GM08714 (cell line): Measurements from ENCODE around the gene CHP2.
"Not testable (repeated sequence)": the region's sequence is repeated elsewhere in the genome, so short reads cannot be mapped to it uniquely, and the experiment has no call there.

Experiments
- H3K4me3 ChIP-seq: fragments of 200-500 bp; sonication (Bioruptor generic); 2 replicates; pipeline ENCODE4 v1.5.1; 2014; ENCODE audit warnings: mild to moderate bottlenecking, low read length, inconsistent platforms
- ZNF274 ChIP-seq: IDR thresholded peaks from 2 replicates; pipeline ENCODE4 v1.6.1; 2012; ENCODE audit warnings: mild to moderate bottlenecking, low read depth, low read length

CHP2 gene

DNA sequence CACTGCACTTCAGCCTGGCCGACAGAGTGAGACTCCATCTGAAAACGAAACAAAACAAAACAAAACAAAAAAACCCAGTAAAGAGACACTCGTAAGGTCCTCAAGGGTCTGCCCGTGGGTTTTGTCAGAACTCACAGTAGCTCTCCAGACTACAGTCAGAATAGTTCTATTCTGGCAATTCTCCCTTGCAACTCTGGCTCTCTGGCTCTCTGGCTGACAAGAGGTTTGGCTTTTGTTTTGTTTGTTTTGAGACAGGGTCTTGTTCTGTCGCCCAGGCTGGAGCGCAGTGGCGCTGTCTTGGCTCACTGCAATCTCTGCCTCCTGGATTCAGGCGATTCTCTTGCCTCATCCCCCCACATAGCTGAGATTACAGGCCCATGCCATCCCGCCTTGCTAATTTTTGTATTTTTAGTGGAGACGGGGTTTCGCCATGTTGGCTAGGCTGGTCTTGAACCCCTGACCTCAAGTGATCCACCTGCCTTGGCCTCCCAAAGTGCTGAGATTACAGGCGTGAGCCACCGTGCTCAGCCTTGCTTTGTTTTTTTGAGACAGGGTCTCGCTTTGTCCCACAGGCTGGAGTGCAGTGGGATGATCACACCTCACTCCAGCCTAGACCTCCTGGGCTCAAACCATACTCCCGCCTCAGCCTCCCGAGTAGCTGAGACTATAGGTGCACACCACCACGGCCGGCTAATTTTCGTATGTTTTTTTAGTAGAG, 20.5 kb upstream of the CHP2 start:
- H3K4me3 ChIP-seq, result no peak overlapping the region
- no peak for TF ChIP-seq ZNF274

DNA sequence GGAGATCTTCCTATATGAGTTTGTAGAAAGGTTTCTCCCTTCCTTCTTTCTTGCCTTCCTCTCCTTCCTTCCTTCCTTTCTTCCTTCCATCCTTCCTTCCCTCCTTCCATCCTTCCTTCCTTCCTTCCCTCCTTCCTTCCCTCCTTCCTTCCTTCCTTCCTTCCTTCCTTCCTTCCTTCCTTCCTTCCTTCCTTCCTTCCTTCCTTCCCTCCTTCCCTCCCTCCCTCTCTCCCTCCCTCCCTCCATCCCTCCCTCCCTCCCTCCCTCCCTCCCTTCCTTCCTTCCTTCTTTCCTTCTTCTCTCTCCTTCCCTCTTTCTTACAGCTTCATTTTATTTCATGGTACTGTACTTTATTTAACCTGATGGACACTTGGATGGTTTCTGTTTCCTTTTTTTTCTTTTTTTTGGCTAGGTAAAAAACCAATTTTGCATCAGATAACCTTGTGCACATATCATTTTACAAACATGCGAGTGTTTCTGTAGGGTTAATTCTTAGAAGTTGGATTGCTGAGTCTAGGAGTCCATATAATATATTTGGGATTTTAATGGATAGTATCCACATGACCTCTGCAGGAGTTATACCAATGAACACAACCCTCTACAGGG, 17.3 kb upstream of the CHP2 start:
- H3K4me3 ChIP-seq, result not testable (repeated sequence)

DNA sequence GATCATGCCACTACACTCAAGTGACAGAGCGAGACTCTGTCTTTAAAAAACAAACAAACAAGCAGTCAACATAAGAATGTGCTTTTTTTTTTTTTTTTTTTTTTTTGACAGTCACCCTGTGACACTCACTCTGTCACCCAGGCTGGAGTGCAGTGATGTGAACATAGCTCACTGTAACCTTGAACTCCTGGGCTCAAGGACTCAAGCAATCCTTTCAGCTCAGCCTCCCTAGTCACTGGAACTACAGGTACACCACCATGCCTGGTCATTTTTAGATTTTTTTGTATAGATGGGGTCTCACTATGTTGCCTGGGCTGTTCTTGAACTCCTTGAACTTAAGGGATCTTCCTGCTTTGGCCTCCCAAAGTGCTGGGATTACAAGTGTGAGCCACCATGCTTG, 15.3 kb upstream of the CHP2 start:
- no peak for TF ChIP-seq ZNF274
- no peak overlapping the region for H3K4me3 ChIP-seq

DNA sequence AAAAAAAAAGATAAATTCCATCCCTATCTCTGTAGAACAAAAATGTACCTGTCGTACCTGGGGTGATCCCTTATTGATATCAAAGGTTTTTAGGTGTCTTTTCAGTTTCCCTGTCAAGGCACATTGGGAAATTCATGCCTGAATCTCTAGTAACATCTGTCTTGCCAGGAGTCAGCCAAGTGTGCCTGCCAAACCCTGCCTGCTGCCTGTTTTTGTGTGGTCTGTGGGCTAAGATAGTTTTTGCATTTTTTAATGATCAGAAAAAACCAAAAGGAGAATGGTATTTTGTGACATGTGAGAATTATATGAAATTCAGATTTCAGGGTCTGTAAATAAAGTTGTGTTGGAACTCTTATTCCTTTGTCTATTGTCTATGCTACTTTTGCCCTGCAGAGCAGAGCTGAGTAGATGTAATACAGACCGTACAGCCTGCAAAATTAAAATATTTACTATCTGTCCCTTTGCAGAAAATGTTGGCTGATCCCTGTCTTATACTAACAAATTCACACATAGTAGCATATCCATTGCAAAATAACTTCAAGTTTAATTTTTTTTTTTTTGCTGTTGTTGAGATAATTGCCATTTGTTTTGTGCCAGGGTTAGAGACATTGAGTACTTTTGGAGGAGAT, 13.0 kb upstream of the CHP2 start:
- no peak overlapping the region for H3K4me3 ChIP-seq
- TF ChIP-seq ZNF274, result no peak

DNA sequence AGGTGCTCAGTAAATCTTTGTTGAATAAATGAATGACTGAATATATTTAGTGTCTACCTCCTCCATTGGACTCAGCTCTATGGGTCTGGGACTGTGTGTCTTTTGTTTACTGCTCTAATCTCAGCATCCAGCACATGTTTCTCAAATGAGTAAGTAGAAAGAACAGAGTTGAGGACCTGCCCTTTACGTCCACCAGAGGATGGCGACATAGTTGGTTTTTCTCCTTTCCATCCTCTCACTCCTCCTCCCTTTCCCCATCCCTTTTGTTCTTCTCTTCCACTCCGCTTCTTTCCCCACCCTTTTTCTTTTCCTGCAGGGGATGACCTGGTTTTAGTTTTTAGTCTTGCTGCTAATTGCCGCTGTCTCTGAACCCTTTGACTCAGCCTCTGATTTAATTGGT, 12.1 kb upstream of the CHP2 start:
- no peak overlapping the region for H3K4me3 ChIP-seq
- no peak for TF ChIP-seq ZNF274

DNA sequence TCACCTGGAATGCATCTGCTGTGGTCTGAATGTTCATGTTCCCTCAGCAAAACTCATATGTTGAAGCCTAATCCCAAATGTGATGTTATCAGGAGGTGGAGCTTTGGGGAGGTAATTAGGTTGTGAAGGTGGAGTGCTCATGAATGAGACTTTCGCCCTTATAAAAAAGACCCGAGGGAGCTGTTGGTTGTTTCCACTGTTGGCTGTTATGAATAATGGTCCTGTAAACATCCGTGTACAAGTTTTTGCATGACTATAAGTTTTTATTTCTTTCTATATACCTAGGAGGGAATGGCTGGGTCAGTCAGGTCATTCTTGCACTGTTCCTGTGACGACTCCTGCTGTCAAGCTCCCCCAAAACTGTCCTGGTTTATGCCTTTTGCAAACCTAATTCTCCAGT, 9.6 kb upstream of the CHP2 start:
- H3K4me3 ChIP-seq, result no peak overlapping the region
- no peak for TF ChIP-seq ZNF274

DNA sequence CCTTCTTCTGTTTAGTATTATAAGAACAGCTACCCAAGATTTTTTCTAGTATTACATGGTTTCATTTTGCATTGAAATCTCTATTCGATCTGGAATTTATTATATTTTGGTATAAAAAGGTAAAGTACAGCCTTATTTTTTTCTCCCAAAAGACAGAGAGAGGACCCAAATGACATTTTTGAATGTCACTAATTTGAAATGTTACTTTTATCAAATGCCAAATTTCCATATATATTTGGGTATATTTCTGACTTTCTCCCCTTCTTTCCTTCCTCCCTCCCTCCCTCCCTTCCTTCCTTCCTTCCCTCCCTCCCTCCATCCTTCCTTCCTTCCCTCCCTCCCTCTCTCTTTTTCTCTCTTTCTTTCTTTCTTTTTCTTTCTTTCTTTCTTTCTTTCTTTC, 6.2 kb upstream of the CHP2 start:
- no peak overlapping the region for H3K4me3 ChIP-seq
- no peak for TF ChIP-seq ZNF274

DNA sequence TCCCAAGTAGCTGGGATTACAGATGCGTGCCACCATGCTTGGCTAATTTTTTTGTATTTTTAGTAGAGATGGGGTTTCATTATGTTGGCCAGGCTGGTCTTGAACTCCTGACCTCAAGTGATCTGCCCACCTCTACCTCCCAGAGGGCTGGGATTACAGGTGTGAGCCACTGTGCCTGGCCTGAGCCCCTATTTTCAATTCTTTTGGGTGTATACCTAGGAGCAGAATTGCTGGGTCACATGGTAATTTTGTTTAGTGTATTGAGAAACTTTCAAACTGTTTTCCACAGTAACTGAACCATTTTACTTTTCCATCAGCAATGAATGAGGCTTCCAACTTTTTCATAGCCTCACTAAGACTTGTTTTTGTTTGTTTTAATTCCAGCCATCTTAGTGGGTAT, 3.8 kb upstream of the CHP2 start:
- not testable (repeated sequence) for H3K4me3 ChIP-seq

DNA sequence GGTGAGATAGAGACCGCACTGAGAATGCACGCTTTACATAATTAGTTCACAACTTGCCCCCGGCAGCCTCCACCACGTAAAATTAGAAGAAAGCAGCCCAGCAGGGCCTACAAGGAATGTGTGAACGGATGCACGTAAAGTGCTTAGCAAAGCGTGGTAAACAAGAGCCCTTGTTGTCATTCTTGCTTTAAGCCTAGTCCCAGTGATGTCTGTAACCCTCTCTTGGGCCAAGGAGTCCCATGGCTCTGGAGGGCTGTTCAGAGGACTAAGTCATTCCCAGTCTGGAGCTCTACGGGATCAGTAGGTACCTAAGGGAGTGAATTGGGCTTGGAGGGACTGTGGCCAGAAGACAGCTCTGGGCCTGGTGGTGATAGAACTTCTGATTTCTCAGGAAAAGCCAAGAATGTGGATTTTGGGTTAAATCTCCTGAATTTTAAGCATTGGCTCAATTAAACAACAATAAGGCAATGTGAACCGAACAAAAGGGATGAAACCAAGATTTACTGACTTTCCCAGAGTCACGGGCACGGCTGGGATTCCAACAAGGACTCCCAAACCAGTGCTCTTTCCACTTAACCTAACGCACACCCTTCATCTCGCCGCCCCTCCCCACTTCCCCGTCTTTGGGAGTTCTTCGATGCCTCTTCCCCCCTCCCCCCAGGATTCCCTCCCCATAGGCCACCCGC, 775 bp upstream of the CHP2 start:
- H3K4me3 ChIP-seq, result no peak overlapping the region
- TF ChIP-seq ZNF274, result no peak

DNA sequence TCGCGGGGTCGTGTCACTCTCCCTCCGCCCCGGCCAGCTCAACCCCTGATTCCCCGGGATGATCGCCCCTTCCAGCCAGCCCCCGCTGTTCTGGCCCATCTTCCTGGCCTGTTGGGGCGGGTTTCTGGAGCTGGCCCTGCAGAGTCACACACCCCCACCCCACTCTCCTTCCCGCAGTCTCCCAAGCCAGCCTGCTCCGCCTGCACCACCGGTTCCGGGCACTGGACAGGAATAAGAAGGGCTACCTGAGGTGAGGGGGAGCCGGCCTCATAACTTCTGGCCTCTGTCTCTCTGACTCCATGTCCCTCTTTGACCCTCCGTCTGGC, 621 bp downstream of the CHP2 start:
- H3K4me3 ChIP-seq, result no peak overlapping the region
- no peak for TF ChIP-seq ZNF274

DNA sequence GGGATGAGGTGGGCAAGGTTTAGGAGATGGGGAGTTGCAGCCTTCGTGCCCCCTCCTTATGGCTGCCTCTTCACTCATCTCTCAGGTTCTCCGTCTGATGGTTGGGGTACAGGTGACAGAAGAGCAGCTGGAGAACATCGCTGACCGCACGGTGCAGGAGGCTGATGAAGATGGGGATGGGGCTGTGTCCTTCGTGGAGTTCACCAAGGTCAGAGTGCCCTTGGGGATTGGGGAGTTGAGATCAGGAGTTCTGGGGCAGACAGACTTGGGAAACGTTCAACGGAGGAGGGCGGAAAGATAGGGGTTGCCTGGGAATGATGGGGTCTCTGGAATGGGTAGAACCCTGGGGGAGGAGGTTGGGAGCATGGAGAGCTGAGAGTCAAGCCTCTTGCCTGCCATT, 2.3 kb downstream of the CHP2 start:
- no peak for TF ChIP-seq ZNF274
- no peak overlapping the region for H3K4me3 ChIP-seq

DNA sequence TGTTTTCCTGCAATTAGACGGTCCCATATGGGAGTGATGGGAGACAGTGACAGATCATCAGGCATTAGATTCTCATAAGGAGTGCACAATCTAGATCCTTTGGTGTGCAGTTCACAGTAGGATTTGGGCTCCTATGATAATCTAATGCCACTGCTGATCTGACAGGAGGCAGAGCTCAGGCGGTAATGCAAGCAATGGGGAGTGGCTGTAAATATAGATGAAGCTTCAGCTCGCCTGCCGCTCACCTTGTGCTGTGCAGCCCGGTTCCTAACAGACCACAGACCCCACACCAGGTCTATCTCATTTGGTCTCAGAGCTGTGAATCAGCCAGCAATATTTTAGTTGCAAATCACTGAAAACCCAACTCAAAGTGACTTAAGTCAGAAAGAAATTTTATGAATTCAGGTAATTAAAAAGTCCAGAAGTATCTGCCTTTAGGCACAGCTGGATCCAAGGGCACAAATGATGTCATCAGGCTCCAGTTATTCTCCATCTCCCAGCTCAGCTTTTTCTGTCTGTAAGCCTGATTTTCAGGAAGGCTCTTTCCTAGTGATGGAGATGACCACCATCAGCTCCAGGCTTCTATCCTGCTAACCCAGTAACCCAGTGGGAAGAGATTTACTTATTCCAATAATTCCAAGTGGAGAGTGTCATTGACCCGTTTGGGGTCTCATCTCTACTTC, 3.3 kb downstream of the CHP2 start:
- no peak overlapping the region for H3K4me3 ChIP-seq
- TF ChIP-seq ZNF274, result no peak

DNA sequence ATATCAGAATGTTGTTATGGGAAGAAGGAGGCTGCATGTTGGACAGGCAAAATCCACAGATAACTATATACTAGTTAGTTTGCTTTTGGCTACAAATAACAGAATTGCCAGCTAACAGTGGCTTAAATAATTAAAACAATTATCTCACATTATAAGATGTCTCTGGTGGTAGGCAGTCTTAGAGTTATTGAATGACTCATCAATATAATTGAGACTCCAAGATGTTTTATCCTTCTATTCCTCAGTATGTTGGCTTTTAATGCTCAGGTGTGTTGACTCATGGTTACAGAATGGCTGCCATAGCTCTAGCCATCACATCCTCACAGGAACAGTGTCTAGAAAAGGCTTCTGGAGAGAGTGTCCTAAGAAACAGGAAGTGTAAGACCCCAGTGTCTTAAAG, 11.1 kb downstream of the CHP2 start:
- no peak for TF ChIP-seq ZNF274
- no peak overlapping the region for H3K4me3 ChIP-seq

DNA sequence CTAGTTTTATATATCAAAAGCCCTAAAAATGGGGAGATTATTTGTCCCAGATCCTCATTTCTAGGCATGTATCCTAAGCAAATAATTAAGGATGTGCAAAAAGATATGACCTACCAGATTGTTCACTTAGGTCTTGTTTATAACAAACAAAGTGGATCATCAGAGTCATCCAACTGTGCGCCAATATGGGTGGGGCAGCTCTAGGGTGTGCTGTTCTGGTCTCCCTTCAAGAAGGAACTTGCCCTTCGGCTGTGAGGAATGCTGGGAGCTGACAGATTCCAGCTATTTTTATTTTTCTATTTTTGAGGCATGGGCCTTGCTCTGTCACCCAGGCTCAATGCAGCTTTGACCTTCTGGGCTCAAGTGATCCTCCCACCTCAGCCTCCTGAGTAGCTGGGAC, 13.8 kb downstream of the CHP2 start:
- H3K4me3 ChIP-seq, result no peak overlapping the region
- no peak for TF ChIP-seq ZNF274

DNA sequence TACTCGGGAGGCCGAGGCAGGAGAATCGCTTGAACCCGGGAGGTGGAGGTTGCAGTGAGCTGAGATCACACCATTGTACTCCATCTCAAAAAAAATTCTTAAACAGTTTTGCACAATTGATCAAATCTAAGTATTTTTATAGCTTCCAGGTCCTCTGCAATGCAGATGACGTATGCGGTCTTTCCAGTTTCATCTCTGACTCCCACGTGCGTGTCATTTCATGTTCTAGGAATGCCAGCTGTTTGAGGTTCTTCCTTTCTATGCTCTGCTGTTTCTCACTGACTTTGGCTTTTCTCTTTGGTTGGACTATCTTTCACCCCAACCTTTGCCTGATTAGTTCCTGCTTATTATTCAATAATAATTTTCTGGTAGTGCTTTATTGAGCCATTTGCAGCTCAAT, 16.2 kb downstream of the CHP2 start:
- H3K4me3 ChIP-seq, result no peak overlapping the region
- TF ChIP-seq ZNF274, result no peak

DNA sequence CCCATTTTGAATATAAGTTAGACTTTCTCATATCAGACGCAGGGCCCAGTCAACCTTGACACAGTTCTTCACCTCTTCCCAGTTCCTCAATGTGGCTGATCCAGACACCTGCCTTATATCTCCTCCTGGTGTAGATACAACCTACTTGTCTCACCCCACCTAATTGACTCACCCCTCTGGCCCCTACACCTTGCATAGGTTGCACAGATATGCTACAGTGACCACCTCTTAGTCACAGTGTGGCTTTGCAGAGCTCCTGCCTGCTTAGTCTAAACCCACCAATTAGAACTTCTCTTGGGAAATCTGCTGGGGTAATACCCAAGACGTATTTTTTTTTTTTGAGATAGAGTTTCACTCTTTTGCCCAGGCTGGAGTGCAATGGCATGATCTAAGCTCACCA, 16.8 kb downstream of the CHP2 start:
- no peak for TF ChIP-seq ZNF274
- H3K4me3 ChIP-seq, result no peak overlapping the region
